Raji (cell line): Measurements from ENCODE around the gene OR14J1.

Experiments used
- POLR2A ChIP-seq: IDR thresholded peaks from 2 replicates; pipeline ENCODE4 v1.6.1; 2011; ENCODE audit warnings: low read depth, low read length, control low read depth; ENCODE audit not compliant: insufficient read depth

OR14J1 gene, protein sequence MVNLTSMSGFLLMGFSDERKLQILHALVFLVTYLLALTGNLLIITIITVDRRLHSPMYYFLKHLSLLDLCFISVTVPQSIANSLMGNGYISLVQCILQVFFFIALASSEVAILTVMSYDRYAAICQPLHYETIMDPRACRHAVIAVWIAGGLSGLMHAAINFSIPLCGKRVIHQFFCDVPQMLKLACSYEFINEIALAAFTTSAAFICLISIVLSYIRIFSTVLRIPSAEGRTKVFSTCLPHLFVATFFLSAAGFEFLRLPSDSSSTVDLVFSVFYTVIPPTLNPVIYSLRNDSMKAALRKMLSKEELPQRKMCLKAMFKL

DNA sequence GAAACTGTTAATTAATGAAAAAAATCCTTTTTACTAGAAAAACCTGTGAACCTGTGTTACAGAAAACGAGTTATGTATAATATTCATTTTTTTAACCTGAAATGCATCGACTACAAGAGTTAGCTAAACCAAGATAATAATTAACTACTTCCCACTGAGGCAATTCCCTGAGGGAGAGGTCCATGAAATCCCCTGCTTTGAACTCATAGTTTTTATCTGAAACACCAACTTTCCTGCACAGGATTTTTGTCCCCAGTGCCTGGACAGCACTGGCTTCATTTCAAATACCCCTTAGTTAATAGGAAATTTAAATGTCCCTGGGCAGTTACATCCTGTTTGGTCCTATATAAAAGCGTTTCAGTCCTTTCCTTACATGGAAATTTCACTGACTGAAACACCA, at the start of gene OR14J1:
Gene OR14J1, plus strand, starts transcription at position 386 of the 400 bp plus-strand sequence. CDS start 4,989 bp downstream, outside the sequence.
- TF ChIP-seq POLR2A = no peak

DNA sequence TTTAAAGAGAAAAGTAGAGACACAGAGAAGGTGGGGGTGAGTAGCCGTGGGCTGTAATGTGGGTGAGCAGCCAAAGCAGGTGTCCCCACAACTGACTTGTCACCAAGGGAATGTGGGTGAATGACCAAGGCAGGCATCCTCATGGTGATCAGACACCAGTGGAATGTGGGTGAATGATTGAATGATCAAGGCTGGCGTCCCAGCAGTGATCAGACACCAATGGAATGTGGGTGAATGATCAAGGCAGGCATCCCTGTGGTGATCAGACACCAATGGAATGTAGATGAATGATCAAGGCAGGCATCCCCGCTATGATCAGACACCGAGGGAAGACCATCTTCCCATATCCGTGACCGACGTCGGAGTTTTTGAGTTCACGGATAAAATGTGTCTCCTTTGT, 49.8 kb upstream of the OR14J1 start:
- no peak for TF ChIP-seq POLR2A

DNA sequence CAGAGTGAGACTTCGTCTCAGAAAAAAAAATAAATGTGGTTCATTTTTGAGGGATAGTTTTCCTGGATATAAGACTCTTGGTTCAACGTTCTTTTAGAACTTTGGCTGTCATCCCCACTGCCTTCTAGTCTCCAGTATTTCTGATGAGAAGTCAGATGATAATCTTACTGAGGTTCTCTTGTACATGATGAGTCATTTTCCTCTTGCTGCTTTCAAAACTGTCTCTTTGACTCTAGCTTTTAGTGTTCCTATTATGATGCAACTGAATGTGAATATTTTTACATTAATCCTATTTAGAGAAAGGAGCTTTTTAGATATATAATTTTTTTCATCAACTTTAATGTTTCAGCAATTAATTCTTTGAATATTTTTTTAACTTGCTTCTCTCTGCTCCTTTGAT, 46.0 kb upstream of the OR14J1 start:
- no peak for TF ChIP-seq POLR2A

DNA sequence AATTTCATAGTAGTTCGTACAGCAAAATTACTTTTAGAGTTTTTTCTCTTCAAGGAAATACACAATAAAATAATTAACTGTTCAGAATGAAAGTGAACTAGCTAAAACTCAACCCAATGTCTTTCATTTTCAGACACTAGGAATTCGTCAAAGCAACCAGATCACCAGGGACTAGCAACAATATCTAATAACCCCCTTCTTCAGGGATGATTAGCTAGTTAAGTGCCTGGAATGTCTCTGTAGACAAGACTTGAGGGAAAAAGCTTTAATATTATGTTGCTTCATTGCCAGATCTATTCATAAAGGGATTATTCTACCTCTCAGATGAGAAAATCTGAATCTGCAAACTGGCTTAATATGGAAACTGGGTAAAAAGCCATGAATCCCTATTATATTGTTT, 41.8 kb upstream of the OR14J1 start:
- no peak for TF ChIP-seq POLR2A

DNA sequence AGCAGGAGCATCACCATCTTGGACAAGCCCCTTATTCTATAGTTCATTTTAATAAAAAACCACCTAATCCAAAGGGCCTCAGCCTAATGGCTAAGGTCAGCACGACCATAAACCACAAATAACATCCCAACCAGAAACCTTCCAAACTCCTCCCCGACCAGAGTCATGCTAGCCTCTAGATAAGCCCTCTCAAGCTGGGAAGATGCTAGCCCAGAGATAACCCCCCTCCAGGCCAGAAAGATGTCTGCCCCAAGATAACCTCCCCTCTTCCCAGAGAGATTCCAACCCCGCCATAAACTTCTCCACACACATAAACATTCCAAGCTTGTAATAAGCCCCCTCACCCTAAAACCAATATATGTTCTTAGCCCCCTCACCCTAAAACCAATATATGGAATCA, 38.5 kb upstream of the OR14J1 start:
- no peak for TF ChIP-seq POLR2A

DNA sequence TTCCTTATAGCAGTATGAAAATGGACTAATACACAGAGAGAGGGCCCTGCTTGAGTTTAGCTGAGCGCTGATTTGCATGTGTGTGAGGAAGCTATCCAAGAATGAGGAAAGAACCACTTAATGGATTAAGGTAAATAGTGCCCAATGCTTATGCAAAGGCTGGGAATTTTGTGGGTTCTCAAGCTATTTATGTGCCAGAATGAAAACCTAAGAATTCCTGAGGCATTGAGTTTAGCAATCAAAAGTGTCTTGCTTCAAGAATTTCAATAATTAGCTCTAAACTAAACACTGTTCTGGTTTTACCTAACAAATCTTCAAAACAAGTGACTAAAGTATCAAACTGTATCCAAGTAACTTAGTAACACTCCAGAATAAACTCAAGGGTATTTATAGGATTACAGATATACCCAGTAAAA, 7.0 kb upstream of the OR14J1 start:
- TF ChIP-seq POLR2A = no peak

DNA sequence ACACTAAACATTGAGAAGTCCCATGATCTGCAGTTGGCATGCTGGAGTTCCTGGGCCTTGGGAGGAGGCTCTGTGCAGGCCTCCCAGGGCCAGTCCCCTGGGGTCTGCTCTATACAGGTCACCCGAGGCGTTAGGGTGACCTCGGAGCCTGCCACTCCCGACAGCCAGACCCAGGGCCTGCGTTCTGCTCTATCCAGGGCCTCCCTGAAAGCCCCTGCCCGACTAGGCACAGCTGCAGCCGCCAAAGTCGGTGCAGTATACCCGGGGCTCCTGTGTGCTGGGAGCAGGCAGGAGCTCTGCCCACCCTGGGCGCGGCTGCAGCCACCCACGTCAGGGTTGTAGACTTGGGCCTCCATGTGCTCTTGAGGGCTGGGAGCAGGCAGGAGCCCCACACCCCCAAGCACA, 6.3 kb upstream of the OR14J1 start:
- no peak for TF ChIP-seq POLR2A

DNA sequence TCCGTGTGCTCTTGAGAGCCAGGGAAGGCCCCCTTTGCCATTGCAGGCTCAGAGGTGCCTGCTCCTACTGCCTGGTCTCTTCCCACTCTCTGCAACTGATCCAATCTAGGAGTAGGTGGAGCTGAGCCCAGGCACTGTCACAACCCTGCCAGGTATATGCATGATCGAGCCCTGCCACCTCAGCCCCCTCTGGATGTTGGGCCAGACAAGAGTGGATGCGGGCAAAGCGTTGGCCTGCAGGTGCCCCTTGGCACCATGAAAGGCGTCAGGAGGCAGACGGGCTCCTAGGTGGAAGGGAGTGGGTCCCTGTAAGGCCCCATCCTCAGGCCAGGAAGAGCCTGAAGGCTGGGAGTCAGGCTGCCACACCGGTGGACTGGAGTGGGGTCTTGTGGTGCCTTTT, 5.9 kb upstream of the OR14J1 start:
- no peak for TF ChIP-seq POLR2A

DNA sequence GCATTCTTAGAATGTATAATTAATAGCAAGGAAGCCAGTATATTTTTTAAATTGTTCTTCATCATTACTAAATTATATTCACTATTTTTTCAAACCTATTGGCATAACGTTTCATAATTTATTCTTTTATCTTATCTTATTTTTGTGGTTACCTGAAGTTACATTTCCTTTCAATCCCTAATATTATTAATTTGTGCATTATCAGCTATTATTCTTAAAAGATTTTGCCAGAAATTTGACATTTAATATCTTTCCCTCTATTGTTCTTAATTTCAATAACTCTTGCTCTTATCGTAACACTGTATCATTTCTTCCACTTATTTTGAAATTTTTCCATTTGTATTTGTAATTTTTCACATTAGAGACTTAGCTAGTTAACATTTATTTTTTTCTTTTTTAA, 18.4 kb downstream of the OR14J1 start:
- no peak for TF ChIP-seq POLR2A

DNA sequence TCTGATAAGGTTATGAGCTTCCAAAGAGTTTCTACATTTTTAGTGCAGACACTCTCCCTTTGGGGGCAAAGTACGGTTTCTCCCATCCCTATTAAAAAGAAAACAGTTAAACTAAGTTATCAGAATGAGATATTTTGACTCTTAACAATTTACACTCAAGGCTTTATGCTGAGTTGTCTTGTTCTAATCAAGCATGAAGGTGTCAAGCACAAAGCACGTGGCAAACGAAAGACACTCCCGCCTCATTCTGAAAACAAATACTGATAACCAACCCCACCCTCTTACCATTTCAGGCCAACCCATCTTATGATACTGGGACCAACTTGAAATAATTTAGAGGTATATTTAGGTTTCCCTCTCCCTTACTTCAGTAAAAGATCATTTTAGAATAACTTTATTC, 24.3 kb downstream of the OR14J1 start:
- TF ChIP-seq POLR2A = no peak

DNA sequence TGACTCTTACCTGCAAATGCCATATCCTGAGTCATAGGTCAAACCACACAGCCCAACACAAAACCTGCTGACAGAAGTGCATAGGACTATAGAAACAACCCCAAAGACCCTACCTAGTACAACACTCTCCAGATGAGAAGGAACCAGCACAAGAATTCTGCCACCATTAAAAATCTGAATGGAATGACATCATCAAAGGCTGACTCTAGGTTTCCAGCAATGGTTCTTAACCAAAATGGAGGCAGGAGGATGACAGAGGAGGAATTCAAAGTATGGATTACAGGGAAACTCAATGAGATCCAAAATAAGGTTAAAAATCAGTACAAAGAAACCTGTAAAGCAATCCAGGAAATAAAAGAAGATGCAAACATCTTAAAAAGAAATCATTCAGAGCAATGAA, 31.2 kb downstream of the OR14J1 start:
- no peak for TF ChIP-seq POLR2A

DNA sequence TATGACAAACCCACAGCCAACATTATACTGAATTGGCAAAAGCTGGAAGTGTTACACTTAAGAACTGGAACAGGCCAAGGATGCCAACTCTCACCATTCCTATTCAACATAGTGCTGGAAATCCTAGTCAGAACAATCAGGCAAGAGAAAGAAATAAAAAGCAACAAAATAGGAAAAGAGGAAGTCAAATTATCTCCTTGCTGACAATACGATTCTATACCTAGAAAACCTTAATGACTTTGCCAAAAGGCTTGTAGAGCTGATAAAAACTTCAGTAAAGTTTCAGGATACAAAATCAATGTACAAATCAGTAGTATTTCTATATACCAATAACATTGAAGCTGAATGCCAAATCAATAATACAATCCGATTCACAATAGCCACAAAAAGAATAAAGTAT, 34.8 kb downstream of the OR14J1 start:
- no peak for TF ChIP-seq POLR2A

DNA sequence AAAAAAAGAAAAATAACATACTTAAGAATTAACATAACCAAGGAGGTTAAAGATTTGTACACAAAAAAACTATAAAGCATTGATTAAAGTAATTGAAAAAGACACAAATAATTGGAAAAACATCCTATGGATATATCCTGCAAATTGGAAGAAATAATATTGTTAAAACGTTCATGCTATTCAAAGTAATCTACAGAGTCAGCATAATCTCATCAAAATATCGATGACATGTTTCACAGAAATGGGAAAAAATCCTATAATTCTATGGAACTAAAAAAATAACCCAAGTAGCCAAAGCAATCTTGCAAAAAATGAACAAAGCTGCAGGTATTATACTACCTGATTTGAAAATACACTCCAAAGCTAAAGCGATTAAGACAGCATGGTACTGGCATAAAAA, 43.9 kb downstream of the OR14J1 start:
- TF ChIP-seq POLR2A = no peak

DNA sequence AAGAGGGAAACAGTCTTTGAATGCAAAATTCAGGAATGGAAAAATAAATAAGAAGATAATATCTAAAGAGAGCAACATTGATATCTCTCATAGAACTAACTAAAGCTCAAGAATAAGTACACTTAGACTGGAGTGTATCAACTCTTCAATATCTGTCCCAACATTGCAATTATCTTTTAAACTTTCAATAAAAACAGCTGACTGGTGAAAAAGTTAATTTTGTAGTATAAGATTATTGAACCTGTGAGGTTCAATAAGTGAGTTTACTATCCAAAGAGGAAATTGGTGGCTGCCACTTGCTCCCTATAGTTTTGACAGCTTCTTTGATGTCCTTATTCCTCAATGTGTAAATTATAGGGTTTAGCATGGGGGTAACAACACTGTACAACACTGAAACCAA, 53.5 kb downstream of the OR14J1 start:
- TF ChIP-seq POLR2A = no peak

DNA sequence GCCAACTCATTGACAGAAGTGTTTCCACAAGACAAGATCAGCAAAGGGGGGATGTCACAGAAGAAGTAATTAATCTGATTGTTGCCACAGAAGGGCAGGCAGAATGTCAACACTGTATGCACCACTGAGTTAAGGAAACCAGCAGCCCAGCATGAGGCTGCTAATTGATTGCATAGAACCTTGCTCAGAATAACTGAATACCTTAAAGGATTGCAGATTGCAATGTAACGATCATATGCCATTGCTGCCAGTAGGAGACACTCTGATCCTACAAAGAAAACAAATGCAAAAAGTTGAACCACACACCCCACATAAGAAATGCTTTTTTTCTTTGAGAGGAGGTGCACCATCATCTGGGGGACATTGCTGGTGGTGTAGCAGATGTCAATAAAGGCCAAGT, 54.1 kb downstream of the OR14J1 start:
- no peak for TF ChIP-seq POLR2A
